Activated CD4-positive, alpha-beta T cell treated with anti-CD3 and anti-CD28 coated beads for 4 hours (primary cell): ENCODE data around the gene SLC27A4.

Experiments used
- DNase-seq, 2 donors: peaks; one replicate each; pipeline ENCODE4 v3.0.0-alpha.2; 2020

SLC27A4 gene

DNA sequence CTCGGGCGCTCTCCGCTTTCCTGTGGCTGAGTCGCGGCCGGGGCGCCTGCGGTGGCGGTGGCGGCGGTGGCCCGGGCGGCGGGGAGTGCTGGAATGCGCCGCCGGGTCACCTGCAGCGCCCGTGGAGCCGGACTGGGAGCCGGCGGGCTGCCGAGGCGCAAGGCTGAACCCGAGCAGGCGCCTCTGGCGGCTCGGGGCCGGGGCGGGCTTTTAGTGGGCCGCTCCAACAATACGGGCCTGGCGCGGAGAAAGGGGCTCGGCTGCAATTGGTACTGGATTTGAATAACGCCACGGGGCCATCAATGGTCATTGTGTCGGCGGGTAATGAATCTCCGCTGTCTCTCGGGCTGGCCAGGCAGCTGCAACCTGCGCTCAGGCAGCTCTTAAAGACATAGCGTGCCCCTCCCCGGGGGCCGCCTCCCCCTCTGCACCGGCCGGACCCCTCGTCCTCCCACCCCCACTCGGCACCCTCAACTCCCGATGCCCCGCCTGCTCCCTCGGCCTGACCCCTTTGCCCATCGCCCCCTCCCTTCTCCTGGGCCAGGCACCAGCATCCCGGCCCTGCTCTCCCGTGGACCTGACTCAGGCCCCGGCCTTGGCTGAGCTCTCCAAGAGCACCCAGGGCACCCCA, 52.9 kb downstream of the SLC27A4 start:
- no peak for DNase-seq

DNA sequence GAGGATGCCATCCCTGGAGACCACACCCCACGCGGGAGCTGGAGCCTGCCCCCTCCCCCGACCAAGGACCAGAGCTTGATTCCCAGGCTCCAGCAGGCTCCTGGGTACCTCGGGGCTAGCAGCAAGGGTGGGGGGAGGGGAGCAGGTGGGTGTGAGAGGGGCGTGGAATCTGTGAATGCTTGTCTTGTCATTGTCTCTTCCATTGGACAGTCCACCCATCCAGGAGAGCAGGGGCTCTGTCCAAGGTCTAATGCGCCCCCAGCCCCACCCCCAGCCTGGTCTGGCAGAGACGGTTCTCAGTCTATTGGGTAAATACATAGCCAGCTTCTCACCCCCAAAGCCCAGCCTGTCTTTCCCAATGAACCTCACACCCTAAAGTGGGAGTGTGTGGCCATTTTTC, 53.6 kb downstream of the SLC27A4 start:
- DNase-seq, result no peak

DNA sequence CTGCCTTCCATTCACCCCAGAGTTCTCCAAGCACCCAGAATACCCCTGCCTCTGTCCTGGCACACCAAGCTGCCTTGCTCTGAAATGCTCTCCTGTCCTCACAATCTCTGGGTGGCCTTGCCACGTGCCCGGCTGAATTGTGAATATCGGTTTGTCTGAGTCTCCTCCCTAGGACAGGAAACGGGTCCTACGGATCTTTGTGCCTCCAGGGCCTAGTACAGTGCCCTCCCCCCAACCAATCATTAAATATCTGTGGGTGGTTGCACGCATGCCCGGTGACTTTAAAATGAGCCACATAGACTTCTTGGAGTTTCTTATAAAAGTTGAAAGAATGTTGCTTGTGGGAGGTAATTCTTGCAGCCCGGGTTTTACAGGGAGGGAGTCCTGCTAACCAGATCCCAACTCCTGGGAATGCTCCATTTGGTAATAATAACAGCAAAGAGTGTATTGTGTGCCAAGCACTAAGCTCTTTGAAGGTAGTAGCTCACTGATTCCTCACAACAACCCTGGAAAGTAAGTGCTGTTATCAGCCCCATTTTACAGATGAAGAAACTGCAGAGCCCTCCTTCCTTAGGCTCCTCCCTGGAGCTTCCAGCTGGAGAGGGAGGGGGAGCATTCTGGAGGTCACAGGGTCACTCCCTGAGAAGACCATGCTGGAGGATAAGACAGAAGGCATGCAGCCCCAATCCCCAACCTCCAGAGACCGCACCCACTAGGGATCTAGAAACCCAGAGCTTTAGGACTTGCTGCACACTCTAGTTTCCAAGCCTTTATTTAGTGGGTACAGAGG, 54.2 kb downstream of the SLC27A4 start:
- no peak for DNase-seq

- no peak for DNase-seq
Observed at GRCh38 chr9:128396970-128397613, 56.8 kb downstream of the SLC27A4 start.

DNA sequence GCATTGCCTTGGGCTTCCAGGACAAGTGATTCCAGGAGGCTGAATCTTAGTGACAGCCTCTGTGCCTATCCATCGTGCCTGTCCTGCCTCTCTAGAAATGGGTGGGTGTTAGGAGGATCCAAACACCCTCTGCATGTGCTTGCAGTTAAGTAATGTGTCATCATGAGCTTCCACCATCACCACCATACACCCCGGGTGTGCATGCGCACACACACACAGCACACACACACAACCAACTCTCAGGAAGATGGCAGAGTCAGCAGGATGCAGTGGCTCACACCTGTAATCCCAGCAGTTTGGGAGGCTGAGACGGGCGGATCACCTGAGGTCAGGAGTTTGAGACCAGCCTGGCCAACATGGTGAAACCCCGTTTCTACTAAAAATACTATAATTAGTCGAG, 57.5 kb downstream of the SLC27A4 start:
- DNase-seq, result no peak

GRCh38 chr9:128399861-128400260, 59.5 kb downstream of the SLC27A4 start:
- no peak for DNase-seq

DNA sequence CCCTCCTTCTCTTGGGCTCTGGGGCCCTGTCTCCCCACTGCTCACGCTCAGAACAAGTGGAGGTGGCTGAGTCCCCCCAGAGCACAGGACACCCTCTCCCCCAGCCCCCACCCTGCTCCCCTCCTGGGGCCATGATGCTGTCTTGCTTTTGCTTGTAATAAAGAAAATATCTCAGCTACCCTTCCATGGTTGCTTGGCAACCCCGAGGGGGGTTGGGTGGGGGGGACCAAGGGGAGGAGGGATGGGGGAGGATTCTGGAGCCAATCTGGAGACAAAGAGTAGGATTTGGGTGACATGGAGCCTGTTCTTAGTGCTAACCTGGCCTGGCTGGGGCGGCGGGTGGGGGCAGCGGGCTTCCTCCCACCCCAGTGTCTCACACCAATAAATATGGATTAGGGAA, 64.2 kb downstream of the SLC27A4 start:
- no peak for DNase-seq

DNA sequence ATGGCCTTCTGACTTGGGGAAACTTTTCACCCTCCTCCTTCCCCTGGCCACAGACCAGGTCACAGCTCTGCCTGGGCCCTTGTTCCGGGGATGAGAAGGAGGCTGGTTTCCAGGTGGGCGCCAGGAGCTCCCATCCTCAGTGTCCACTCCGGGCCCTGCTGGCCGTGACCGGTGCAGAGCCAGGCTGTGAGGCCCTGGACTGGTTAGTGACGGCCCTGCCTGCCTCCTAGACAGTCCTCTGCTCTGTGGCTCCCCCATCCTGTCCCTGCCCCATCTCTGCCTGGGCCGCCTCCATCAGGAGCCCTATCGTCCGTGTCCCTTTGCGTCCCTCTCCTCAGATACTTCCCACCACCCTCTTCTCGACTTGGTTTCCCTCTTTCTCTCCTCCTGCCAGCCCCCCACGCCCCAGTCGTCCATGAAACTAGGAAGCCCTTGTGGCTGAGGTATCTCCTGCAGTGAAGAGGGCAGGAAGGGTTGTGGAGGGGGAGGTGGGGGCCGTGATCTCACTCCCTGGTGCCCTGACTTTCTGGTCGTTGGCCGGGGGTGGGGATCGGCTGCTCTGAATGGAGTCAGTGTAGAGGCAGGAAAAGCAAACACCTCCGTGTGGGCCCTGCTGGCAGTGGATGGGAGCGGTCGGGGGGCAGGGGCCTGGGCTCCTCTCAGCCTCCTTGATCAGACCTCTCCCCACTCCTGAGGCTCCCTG, 64.9 kb downstream of the SLC27A4 start:
- DNase-seq, result no peak

- no peak for DNase-seq
Observed at GRCh38 chr9:128405780-128406171, 65.4 kb downstream of the SLC27A4 start.

GRCh38 chr9:128406848-128407391, 66.6 kb downstream of the SLC27A4 start:
- DNase-seq, result no peak

- no peak for DNase-seq
Observed at GRCh38 chr9:128408963-128409431, 68.7 kb downstream of the SLC27A4 start.

GRCh38 chr9:128409450-128409849, 69.1 kb downstream of the SLC27A4 start:
- no peak for DNase-seq

GRCh38 chr9:128409978-128410377, 69.7 kb downstream of the SLC27A4 start:
- no peak for DNase-seq
